ENCODE results near the gene FBXL4.

The FBXL4 gene

DNA sequence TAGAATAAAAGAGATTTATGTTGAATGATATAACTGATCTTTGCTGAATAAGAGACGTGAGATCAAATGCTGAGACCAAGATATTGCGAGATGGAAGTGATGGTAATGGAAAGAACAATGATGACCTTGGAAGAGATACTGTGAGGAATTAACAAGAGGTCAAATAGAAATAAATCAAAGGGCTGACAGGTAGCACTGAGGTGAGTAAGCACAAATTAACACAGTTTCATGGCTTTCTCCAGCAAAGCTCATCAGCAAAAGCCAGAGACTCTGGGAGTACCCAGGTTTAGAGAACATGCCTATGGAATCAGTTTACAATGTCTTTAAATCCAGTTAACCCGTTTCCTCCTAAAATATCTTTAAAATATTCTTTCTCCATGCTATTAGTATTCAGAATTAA, 60.1 kb downstream of the FBXL4 start:
- no peak for DNase-seq (ENCODE audit: low read depth in 2 of 2, low spot score in 1 of 2)

DNA sequence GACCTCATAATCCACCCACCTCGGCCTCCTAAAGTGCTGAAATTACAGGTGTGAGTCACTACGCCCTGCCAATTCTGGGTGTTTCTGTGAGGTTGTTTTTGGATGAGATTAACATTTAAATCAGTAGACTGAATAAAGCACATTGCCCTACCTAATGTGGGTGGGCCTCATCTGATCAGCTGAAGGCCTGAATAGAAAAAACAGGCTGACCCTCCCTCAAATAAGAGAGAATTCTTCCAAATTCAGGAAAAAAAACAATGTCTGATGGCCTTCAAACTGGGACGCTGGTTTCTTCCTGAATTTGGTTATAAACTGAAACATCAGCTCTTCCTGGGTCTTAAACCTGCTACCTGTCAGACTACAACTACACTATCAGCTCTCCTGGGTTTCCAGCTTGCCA, 62.4 kb downstream of the FBXL4 start:
- DNase-seq (ENCODE audit: low read depth in 2 of 2, low spot score in 1 of 2), result no peak

- DNase-seq (ENCODE audit: low read depth in 2 of 2, low spot score in 1 of 2), result no peak
These were observed 67.3 kb downstream of the FBXL4 start for GRCh38 chr6:98880486-98880885.

DNA sequence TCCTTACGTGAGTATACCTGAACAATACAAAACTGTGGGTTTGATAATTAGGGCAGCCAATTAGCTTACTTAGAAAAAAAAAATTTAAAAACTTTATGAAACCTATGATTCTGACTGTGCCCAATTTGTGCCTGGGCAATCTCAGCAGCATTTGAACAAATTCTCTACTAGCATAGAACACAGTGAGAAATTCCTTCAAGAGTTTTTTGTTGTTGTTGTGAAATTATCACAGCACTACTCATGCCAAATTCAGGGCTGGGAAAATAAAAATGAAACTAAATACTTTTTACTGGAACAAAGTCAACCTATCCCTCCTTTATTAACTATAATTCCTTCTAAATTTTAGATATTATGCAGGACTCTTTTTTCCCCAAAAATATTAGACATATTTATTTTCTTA, 70.5 kb downstream of the FBXL4 start:
- DNase-seq (ENCODE audit: low read depth in 2 of 2, low spot score in 1 of 2), result no peak

- no peak for DNase-seq (ENCODE audit: low read depth in 2 of 2, low spot score in 1 of 2)
These were observed 72.4 kb downstream of the FBXL4 start for GRCh38 chr6:98875375-98875774.

DNA sequence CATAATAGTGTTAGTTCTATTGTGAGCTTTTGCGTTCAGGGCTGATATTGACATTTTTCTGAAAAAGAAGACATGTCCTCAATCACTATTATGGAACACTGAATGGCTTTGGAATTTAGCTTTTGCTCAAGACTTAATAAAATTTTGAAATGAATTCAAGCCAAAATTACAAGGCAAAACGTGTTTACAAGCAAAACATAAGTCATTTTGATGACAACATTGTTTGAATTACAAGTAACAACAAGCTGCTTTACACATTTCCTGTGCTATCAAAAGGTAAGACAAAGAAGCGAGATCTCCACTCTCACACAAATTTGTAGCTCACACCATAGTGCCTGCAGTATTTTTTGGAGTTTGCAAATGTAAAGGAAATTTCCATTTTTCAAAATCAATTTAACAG, 75.9 kb downstream of the FBXL4 start:
- no peak for DNase-seq (ENCODE audit: low read depth in 2 of 2, low spot score in 1 of 2)

GRCh38 chr6:98871057-98871456, 76.7 kb downstream of the FBXL4 start:
- no peak for DNase-seq (ENCODE audit: low read depth in 2 of 2, low spot score in 1 of 2)

DNA sequence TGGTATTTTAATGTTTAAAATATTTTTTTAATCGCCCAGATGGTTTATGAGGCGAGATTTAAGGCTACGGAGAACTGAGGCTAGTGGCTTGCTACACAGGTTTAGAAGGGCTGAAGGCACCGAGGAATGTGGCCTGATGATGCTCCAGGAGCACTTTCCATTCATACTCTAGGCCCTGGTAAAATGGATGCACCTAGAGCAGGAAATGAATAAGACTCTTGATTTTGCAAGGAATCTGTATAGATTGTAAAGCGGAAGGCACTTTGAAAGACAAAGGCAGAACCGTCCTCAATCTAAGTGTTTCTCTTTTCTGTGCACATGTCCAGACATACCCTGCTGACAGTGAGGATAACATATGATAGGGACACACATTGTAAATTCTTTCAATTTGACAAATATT, 83.2 kb downstream of the FBXL4 start:
- DNase-seq (ENCODE audit: low read depth in 2 of 2, low spot score in 1 of 2), result no peak

- no peak for DNase-seq (ENCODE audit: low read depth in 2 of 2, low spot score in 1 of 2)
These were observed 99.1 kb downstream of the FBXL4 start for GRCh38 chr6:98848539-98849242.

GRCh38 chr6:98847779-98848538, 99.8 kb downstream of the FBXL4 start:
- no peak for DNase-seq (ENCODE audit: low read depth in 2 of 2, low spot score in 1 of 2)

- no peak for DNase-seq (ENCODE audit: low read depth in 2 of 2, low spot score in 1 of 2)
These were observed 100.3 kb downstream of the FBXL4 start for GRCh38 chr6:98847416-98847778.

DNA sequence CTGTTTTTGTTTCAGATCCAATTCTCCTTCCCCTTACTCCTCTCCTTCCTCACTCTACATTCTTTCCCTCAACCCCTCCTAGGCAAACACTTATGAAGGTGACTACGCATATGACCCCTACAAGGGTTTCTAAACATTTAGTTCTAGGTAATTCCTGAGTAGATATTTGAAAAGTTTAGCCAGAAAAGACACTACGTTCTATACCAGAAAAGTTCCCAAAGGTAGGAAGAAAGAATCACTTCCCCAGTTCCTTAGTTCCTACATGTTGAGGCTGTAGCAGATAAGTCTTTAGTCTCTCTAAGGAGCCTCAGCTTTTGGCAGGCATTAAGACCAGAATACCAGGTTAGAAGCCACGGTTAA, 101.7 kb downstream of the FBXL4 start:
- DNase-seq (ENCODE audit: low read depth in 2 of 2, low spot score in 1 of 2), result no peak

GRCh38 chr6:98845211-98846020, 102.3 kb downstream of the FBXL4 start:
- DNase-seq (ENCODE audit: low read depth in 2 of 2, low spot score in 1 of 2), result no peak

DNA sequence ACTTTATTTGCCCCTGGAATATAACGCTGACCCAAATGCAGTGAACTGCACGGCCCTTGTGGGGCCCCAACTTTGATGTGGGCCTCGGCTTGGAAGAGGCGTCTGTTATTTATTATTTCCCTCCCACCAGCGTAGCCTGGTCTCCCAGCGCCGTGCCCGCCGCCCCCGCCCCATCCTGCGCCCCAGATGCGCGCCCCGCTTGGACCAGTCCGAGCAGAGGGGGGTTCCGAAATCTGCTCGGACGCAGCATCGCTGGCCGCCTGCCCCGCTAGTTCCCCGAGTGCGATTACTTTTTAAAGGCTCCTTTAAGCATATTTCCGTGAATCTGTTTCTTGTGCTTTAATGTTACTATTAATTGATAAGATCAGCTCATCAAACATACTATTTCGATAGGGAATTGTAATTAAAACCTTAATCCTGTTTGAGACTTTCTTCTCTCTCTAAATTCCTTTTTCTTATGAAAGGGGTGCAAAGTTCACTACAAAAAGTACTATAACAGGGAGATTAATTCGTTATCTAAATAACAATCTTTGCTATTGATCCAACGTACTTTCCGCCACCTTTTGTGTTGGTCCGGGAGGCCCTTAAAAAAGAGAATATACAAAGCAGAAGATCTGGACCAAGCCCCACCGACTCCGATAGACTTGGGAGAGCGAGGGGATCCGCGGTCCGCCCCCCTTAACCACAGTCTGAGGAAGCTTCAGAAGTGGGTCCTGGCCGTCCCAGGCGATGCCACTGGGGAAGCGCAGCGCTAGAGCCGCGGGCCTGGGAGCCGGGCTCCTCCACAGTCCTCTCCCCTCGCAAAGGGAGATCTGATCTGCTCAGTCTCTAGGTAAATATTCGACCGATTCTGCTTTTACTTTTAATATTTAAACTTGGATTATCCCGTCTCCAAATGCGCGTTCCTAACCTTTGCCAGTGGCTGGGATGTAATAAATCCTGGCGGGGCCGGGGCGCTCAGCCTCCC, 103.2 kb downstream of the FBXL4 start:
- DNase-seq (ENCODE audit: low read depth in 2 of 2, low spot score in 1 of 2), result no peak

- DNase-seq (ENCODE audit: low read depth in 2 of 2, low spot score in 1 of 2), result no peak
These were observed 104.2 kb downstream of the FBXL4 start for GRCh38 chr6:98843271-98844243.

DNA sequence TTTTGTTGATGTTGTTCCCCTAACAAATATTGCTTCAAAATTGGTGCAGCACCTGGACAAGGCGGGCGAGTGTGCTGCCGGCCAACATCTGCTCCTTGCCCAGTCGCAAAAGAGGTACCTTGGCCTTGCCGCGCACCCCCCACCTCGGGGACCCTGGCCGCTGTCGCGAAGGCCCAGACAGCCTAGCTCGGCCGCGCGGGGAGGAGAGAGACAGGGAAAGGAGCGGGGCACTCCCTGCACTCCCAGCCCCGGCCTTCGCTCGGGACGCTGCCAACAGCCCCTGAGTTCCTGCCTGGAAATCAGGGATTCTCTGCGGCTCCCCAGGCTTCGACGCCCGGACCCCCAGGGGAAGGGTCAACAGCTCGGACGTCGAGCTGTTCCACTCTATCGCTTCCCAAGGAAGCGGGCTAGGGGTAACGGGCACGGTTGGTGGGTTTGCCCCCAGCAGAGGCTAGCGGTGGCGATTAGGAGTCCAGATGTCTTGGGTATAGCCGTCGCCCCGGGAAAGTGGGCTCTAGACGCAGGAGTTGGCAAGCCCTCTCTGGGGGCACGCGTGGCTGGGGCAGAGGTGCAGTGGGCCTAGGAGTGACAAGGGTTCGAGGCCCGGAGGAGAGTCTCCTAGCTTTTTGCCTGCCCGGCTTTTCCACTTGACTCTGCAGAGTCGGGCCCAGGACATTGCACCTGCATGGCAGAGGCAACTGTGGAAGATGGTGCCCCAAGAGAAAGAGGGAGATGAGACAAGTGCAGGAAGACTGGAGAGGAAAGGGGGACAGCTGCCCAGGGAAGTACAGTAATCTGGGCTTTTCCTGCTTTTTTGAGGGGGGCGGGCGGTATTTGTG, 105.2 kb downstream of the FBXL4 start:
- DNase-seq (ENCODE audit: low read depth in 2 of 2, low spot score in 1 of 2), result no peak

DNA sequence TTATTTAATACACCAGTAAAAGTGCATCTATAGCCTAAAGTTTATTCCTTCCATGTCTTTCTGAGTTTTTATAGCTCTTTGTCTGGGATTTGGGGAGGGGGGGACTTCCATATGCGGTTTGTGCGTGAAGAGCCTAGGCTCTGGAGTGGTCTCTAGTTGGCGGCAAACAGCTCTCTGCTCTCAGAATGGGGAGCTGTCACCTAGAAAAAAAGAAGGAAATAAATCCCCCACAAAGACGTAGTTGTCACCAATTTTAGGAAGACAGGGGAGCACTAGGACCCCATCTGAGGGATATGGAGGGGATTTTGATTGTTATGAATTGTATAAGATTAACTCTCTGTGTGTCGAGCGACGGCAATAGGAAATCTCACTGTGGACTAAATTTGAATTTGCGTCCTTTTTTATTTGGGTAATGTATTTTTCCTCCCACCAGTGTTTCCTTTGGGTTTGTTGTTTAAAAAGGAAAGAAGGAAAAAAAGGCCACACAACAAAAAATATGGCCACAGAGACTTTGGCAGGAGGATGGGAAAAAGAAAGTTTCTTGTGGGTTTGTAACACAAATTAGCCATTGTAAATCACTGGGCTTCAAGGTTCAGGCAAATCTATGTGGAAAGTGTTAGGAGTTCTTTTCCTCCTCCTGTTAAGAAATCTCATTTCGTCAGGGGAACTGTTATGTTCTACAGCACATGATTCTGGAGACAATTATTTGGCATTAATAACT, 106.0 kb downstream of the FBXL4 start:
- DNase-seq (ENCODE audit: low read depth in 2 of 2, low spot score in 1 of 2), result no peak

- DNase-seq (ENCODE audit: low read depth in 2 of 2, low spot score in 1 of 2), result no peak
These were observed 106.7 kb downstream of the FBXL4 start for GRCh38 chr6:98840996-98841513.

All from stimulated activated CD8-positive, alpha-beta memory T cell treated with anti-CD3 and anti-CD28 coated beads, Interleukin-4, amount 100 ng/mL, for 1 hour (primary cell).